KBM-7 (cell line): ENCODE results near the gene SPRTN.
"Not testable (repeated sequence)": the region's sequence is repeated elsewhere in the genome, so short reads cannot be mapped to it uniquely, and the experiment has no call there.

Source experiments
- DNase-seq: peaks from one replicate; pipeline ENCODE4 v3.0.0-alpha.2; 2015
- in situ Hi-C: fragments of 300-500 bp; cut with MboI; formaldehyde crosslinking; loops from 2 replicates; pipeline ENCODE4 v1.14.3; 2020; ENCODE audit warnings: low sequenced_read_pairs, low pct_unique_long_range_greater_than_20kb, mixed read lengths

SPRTN gene

GRCh38 chr1:231334952-231335351 is 3.1 kb upstream of the SPRTN start:
- in situ Hi-C loops = no loop called here

GRCh38 chr1:231335663-231336602 is 2.2 kb upstream of the SPRTN start:
- DNase-seq = peak; percentile 25
- in situ Hi-C loops = no loop called here

More at GRCh38 chr1:231334952-231335351, 3.1 kb upstream of the SPRTN start:
- no peak for DNase-seq

GRCh38 chr1:231337043-231337471 is 1.0 kb upstream of the SPRTN start:
- in situ Hi-C loops = no loop called here
- no peak for DNase-seq

GRCh38 chr1:231337472-231338269 is 422 bp upstream of the SPRTN start, which contains the start of gene EXOC8:
EXOC8 (minus strand) TSS chr1:231337852; CDS start chr1:231337745, 107 bp downstream.
- in situ Hi-C loops = no loop called here
- DNase-seq = peak; percentile 98

GRCh38 chr1:231340328-231341013 is 2.4 kb downstream of the SPRTN start:
- DNase-seq = no peak
- in situ Hi-C loops = no loop called here

- in situ Hi-C loops = no loop called here
- no peak for DNase-seq
Observed at GRCh38 chr1:231347961-231348360, 9.9 kb downstream of the SPRTN start.

- in situ Hi-C loops = no loop called here
- no peak for DNase-seq
Observed at GRCh38 chr1:231348442-231348841, 10.3 kb downstream of the SPRTN start.

- DNase-seq, in situ Hi-C loops: not testable (repeated sequence)
Observed at GRCh38 chr1:231348856-231349255, 10.8 kb downstream of the SPRTN start.

GRCh38 chr1:231351816-231352215 is 13.7 kb downstream of the SPRTN start:
- DNase-seq = no peak
- in situ Hi-C loops = no loop called here

- no peak for DNase-seq
- in situ Hi-C loops = no loop called here
Observed at GRCh38 chr1:231353086-231353485, 15.0 kb downstream of the SPRTN start.

GRCh38 chr1:231354330-231355020 is 16.4 kb downstream of the SPRTN start:
- DNase-seq = no peak
- in situ Hi-C loops = no loop called here

- DNase-seq = no peak
- in situ Hi-C loops = no loop called here
Observed at GRCh38 chr1:231355171-231355570, 17.1 kb downstream of the SPRTN start.

GRCh38 chr1:231357187-231357772 is 19.2 kb downstream of the SPRTN start:
- in situ Hi-C loops = no loop called here

GRCh38 chr1:231357831-231358354 is 19.8 kb downstream of the SPRTN start:
- in situ Hi-C loops = no loop called here
- peak; percentile 69 for DNase-seq

More at GRCh38 chr1:231357187-231357772, 19.2 kb downstream of the SPRTN start:
- no peak for DNase-seq

- no peak for DNase-seq
- in situ Hi-C loops = no loop called here
Observed at GRCh38 chr1:231359113-231359512, 21.0 kb downstream of the SPRTN start.

- no peak for DNase-seq
- in situ Hi-C loops = loop anchor here (5.0 kb wide), 1 partner anchor 230 kb away; no protein-coding TSS in a partner anchor
Observed at GRCh38 chr1:231362325-231362724, 24.2 kb downstream of the SPRTN start.

- no peak for DNase-seq
- in situ Hi-C loops = loop anchor here (5.0 kb wide), 1 partner anchor 229 kb away; no protein-coding TSS in a partner anchor
Observed at GRCh38 chr1:231363624-231364023, 25.5 kb downstream of the SPRTN start.

- in situ Hi-C loops = loop anchor here (5.0 kb wide), 1 partner anchor 228 kb away; no protein-coding TSS in a partner anchor
- DNase-seq = no peak
Observed at GRCh38 chr1:231364192-231364591, 26.1 kb downstream of the SPRTN start.
